Brain pericyte (primary cell): ENCODE data around the gene ACKR2.
"Not testable (repeated sequence)": the region's sequence is repeated elsewhere in the genome, so short reads cannot be mapped to it uniquely, and the experiment has no call there.

Source experiments
- DNase-seq: peaks from one replicate; pipeline ENCODE4 v3.0.0-alpha.2; 2012; ENCODE audit warnings: low read depth, low spot score

The ACKR2 gene

GRCh38 chr3:42855547-42856380 lies 46.5 kb downstream of the ACKR2 start:
- DNase-seq, result no peak

GRCh38 chr3:42856544-42856943 lies 47.3 kb downstream of the ACKR2 start:
- no peak for DNase-seq

- DNase-seq, result no peak
Observed at GRCh38 chr3:42864321-42864950, 55.2 kb downstream of the ACKR2 start.

- DNase-seq, result no peak
Observed at GRCh38 chr3:42865256-42865655, 56.0 kb downstream of the ACKR2 start.

- no peak for DNase-seq
Observed at GRCh38 chr3:42867138-42867537, 57.9 kb downstream of the ACKR2 start.

GRCh38 chr3:42868841-42869240 lies 59.6 kb downstream of the ACKR2 start:
- DNase-seq, result no peak

- DNase-seq, result no peak
Observed at GRCh38 chr3:42871592-42872196, 62.4 kb downstream of the ACKR2 start.

- no peak for DNase-seq
Observed at GRCh38 chr3:42872718-42873117, 63.5 kb downstream of the ACKR2 start.

- DNase-seq, result no peak
Observed at GRCh38 chr3:42873221-42873982, 64.2 kb downstream of the ACKR2 start.

- no peak for DNase-seq
Observed at GRCh38 chr3:42874749-42875148, 65.5 kb downstream of the ACKR2 start.

- no peak for DNase-seq
Observed at GRCh38 chr3:42875325-42876151, 66.3 kb downstream of the ACKR2 start, which contains the start of gene CYP8B1. CYP8B1 (minus strand) TSS chr3:42875879; CDS start chr3:42875816, 63 bp downstream.

GRCh38 chr3:42876401-42876800 lies 67.2 kb downstream of the ACKR2 start:
- DNase-seq, result no peak

GRCh38 chr3:42876940-42877720 lies 67.9 kb downstream of the ACKR2 start:
- DNase-seq, result no peak

GRCh38 chr3:42877881-42878280 lies 68.6 kb downstream of the ACKR2 start:
- no peak for DNase-seq

GRCh38 chr3:42880183-42880582 lies 70.9 kb downstream of the ACKR2 start:
- no peak for DNase-seq

GRCh38 chr3:42880601-42881451 lies 71.6 kb downstream of the ACKR2 start:
- no peak for DNase-seq

- DNase-seq, result not testable (repeated sequence)
Observed at GRCh38 chr3:42883251-42883930, 74.1 kb downstream of the ACKR2 start.

- no peak for DNase-seq
Observed at GRCh38 chr3:42884324-42884723, 75.1 kb downstream of the ACKR2 start.
